ENCODE data around the gene CAPZA2.

Gene CAPZA2

GRCh38 chr7:116951366-116952292 lies 89.2 kb downstream of the CAPZA2 start:
- ChIA-PET CTCF (interaction anchor here (1.4 to 3.0 kb wide), 3 partner anchors 11 to 20 kb away, joined by 4 to 12 read pairs (median 5); no protein-coding TSS in a partner anchor), POLR2A (no interaction called here)
- DNase-seq (ENCODE audit: extremely low spot score) = no peak
- TF ChIP-seq CTCF (IDR thresholded peaks at IDR 0.05; ENCODE audit: control extremely low read depth, extremely low read depth, low read depth, missing control alignments) = no peak

GRCh38 chr7:116952635-116953371 lies 90.4 kb downstream of the CAPZA2 start:
- DNase-seq (ENCODE audit: extremely low spot score) = no peak
- TF ChIP-seq CTCF (IDR thresholded peaks at IDR 0.05; ENCODE audit: control extremely low read depth, extremely low read depth, low read depth, missing control alignments) = no peak
- POLR2A ChIA-PET = no interaction called here
- CTCF ChIA-PET = interaction anchor here (0.6 to 3.0 kb wide), 8 partner anchors 12 to 171 kb away, joined by 3 to 12 read pairs (median 6); no protein-coding TSS in a partner anchor

- ChIA-PET CTCF (interaction anchor here (0.6 to 3.0 kb wide), 10 partner anchors 13 to 170 kb away, joined by 3 to 12 read pairs (median 6); no protein-coding TSS in a partner anchor), POLR2A (no interaction called here)
Observed at GRCh38 chr7:116953372-116953905, 91.1 kb downstream of the CAPZA2 start, which contains the start of gene ST7. ST7 (plus strand) TSS chr7:116953501; CDS start chr7:116953541, 40 bp downstream.

GRCh38 chr7:116953906-116954838 lies 91.8 kb downstream of the CAPZA2 start:
- ChIA-PET CTCF (interaction anchor here (1.0 to 3.0 kb wide), 8 partner anchors 15 to 166 kb away, joined by 3 to 12 read pairs (median 6); no protein-coding TSS in a partner anchor), POLR2A (no interaction called here)
- DNase-seq (ENCODE audit: extremely low spot score) = no peak
- TF ChIP-seq CTCF (IDR thresholded peaks at IDR 0.05; ENCODE audit: control extremely low read depth, extremely low read depth, low read depth, missing control alignments) = no peak

More at GRCh38 chr7:116953372-116953905, 91.1 kb downstream of the CAPZA2 start, which contains the start of gene ST7:
- TF ChIP-seq CTCF (IDR thresholded peaks at IDR 0.05; ENCODE audit: control extremely low read depth, extremely low read depth, low read depth, missing control alignments) = no peak
- DNase-seq (ENCODE audit: extremely low spot score) = peak; percentile 77

- POLR2A ChIA-PET = no interaction called here
- DNase-seq (ENCODE audit: extremely low spot score) = no peak
- TF ChIP-seq CTCF (IDR thresholded peaks at IDR 0.05; ENCODE audit: control extremely low read depth, extremely low read depth, low read depth, missing control alignments) = no peak
- CTCF ChIA-PET = no interaction called here
Observed at GRCh38 chr7:116955340-116955739, 93.0 kb downstream of the CAPZA2 start.
